ENCODE measurements around the gene UBE4A. TPM values are rescaled to one million over a fixed set of nuclear protein-coding genes. Genes with fewer than 3 reads are reported as not detected.

The UBE4A gene
- total and polyA plus RNA-seq, 2 of the 4 experiments (the other 2 are of a cell fraction) = 15.2 to 69.7 TPM

DNA sequence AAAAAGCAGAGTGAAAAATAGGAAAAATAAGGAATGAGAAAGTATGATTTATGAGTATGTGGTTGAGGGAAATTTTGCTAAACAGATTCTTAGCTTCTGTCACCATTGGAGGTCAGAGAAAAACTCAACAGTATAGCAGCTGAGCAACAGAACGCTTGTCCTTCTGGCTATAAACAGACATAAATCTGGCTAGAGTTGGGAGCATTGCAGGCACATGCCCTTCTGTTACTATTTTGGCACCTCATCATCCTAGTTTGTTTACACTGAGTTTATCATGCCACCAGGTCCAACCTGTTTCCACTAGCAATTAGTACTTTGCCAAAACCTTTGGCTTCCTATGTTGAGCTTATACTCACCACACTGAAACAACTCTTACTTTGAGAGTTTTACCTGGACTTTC is 6.9 kb downstream of the UBE4A start:
- H2BK120ac ChIP-seq (ENCODE audit: low read depth, low read length) = no peak overlapping the region
- H2AK9ac ChIP-seq (replicated peaks; ENCODE audit: low read depth, low read length, poor library complexity) = no peak overlapping the region
- intact Hi-C loops (cut with micrococcal nuclease) = no loop called here
- no peak overlapping the region for H3K9ac ChIP-seq (ENCODE audit: low read depth, low read length)
- H3K9me1 ChIP-seq (ENCODE audit: insufficient read depth, low read length) = no peaks in the 10 kb centered on the region
- H3K4me2 ChIP-seq (ENCODE audit: low read depth, low read length) = no peak overlapping the region
- H4K91ac ChIP-seq (ENCODE audit: insufficient read depth, low read depth, low read length) = no peak overlapping the region
- H4K20me1 ChIP-seq (ENCODE audit: insufficient read depth, low read length) = peaks cover 3% of the 10 kb centered on the region; the same call in 1 of the 2 replicates
- ChIA-PET POLR2A (ENCODE audit: unreplicated experiment) (interaction anchor here (0.5 kb wide), 1 partner anchor 736 kb away, joined by 3 read pairs; no protein-coding TSS in a partner anchor), CTCF (interaction anchor here (0.6 to 1.9 kb wide), 2 partner anchors 168 to 332 kb away, joined by 3 to 4 read pairs; no protein-coding TSS in a partner anchor)
- no TSS peak for BruUV-seq (replicated peaks)
- H3K4me3 ChIP-seq (ENCODE audit: insufficient read depth, low read depth, low read length) = no peak overlapping the region
- no peak overlapping the region for H4K5ac ChIP-seq (ENCODE audit: low read depth, low read length)
- H3K27ac ChIP-seq (ENCODE audit: insufficient read depth, low read length) = no peak overlapping the region
- DNase-seq = no peak
- H3K27me3 ChIP-seq (ENCODE audit: control insufficient read depth, insufficient read depth, low read length) = no peaks in the 10 kb centered on the region
- H4K8ac ChIP-seq (ENCODE audit: low read depth in 2 of 2, low read length in 2 of 2) = no peak overlapping the region
- H3K23ac ChIP-seq (ENCODE audit: low read depth, low read length) = no peak overlapping the region
- H2BK15ac ChIP-seq (ENCODE audit: low read depth, low read length) = no peak overlapping the region
- dilution Hi-C loops (cut with HindIII; ENCODE audit: low sequenced_read_pairs, unreplicated experiment) = no loop called here
- H2AFZ ChIP-seq (replicated peaks; ENCODE audit: low read length, poor library complexity) = no peak overlapping the region
- H3K18ac ChIP-seq (ENCODE audit: low read depth, low read length) = no peak overlapping the region
- no peaks in the 10 kb centered on the region for H3K9me3 ChIP-seq (ENCODE audit: control insufficient read depth, insufficient read depth, low read length)
- H2AK5ac ChIP-seq (ENCODE audit: low read depth, low read length) = no peak overlapping the region
- TF ChIP-seq MAFK (IDR thresholded peaks at IDR 0.05; ENCODE audit: low read depth, low read length) (no peak), MAZ (IDR thresholded peaks at IDR 0.05; ENCODE audit: borderline replicate concordance, low read depth, low read length) (no peak), RCOR1 (IDR thresholded peaks at IDR 0.05; ENCODE audit: insufficient replicate concordance, low read length) (no peak), BHLHE40 (IDR thresholded peaks at IDR 0.05; ENCODE audit: low read depth, low read length) (no peak), POLR2A (IDR thresholded peaks at IDR 0.05; ENCODE audit: low read depth, low read length) (no peak), CEBPB (IDR thresholded peaks at IDR 0.05; ENCODE audit: low read depth, low read length) (no peak), RAD21 (IDR thresholded peaks at IDR 0.05; ENCODE audit: low read length) (no peak), ELK1 (IDR thresholded peaks at IDR 0.05; ENCODE audit: borderline replicate concordance, low read depth, low read length) (no peak), MXI1 (IDR thresholded peaks at IDR 0.05; ENCODE audit: borderline replicate concordance, low read depth, low read length) (no peak), SMC3 (IDR thresholded peaks at IDR 0.05; ENCODE audit: low read depth, low read length) (no peak)
- H3K14ac ChIP-seq (replicated peaks; ENCODE audit: low read depth, low read length) = no peak overlapping the region
- WGBS, 2 experiments (ENCODE audit: extremely low coverage in 2 of 2, insufficient read length in 1 of 2) = 60% methylated on average over 1 of the region's 1 CpG; no CpG with 5 or more reads in 1 of the 2 experiments
- H3K56ac ChIP-seq (ENCODE audit: extremely low read depth, insufficient read depth, low read length) = no peak overlapping the region
- no peak overlapping the region for H3K4ac ChIP-seq (ENCODE audit: low read depth, low read length)
- peaks cover 20 to 21% of the 10 kb centered on the region in 2 experiments; a peak in 3 of 4 replicates for H3K79me1 ChIP-seq (ENCODE audit: low read depth in 1 of 2, low read length in 2 of 2)
- ATAC-seq (ENCODE audit: low read depth) = no peak
- H3K4me1 ChIP-seq (ENCODE audit: control insufficient read depth, insufficient read depth, low read length) = no peaks in the 10 kb centered on the region
- in situ Hi-C loops (cut with MboI; ENCODE audit: low sequenced_read_pairs) = loop anchor here (25.0 kb wide), 1 partner anchor 1004 kb away; no protein-coding TSS in a partner anchor
- H3K36me3 ChIP-seq (ENCODE audit: control insufficient read depth, insufficient read depth, low read length) = peaks cover 23% of the 10 kb centered on the region
- no peak overlapping the region for H2BK5ac ChIP-seq (ENCODE audit: low read depth, low read length, poor library complexity, severe bottlenecking)
- H2BK20ac ChIP-seq (ENCODE audit: low read depth, low read length) = no peak overlapping the region
